HEK293 (cell line): ENCODE data around the gene HIGD1A.
A peak's percentile ranks its signal among the peaks of the same experiment; 100 is the strongest.

Experiments
- CTCF ChIA-PET: fragments of 350-600 bp; formaldehyde crosslinking; extraction: SDS; loops from one replicate; lab custom pipeline; 2021; ENCODE audit warnings: antibody characterized with exemption; lab: Yijun Ruan, JAX
- POLR2A ChIA-PET: fragments of 300-600 bp; formaldehyde crosslinking; extraction: SDS; loops from one replicate; lab custom pipeline; 2020; ENCODE audit warnings: antibody characterized with exemption, inconsistent platforms; lab: Yijun Ruan, JAX
- H3K27ac ChIP-seq: fragments of 200-500 bp; sonication (Bioruptor generic); 2 replicates; pipeline ENCODE4 v1.5.1; 2014; ENCODE audit warnings: low read depth, low read length, control low read depth, inconsistent platforms; ENCODE audit errors: extremely low read depth
- H3K36me3 ChIP-seq, 2 experiments: fragments of 200-500 bp in 1 of 2; sonication (Bioruptor generic) in 1 of 2; 1 replicate in 1 of 2; 2 replicates in 1 of 2; pipeline ENCODE4 v1.5.1; 2014 to 2017; ENCODE audit warnings: inconsistent platforms in 2 of 2, low read length in 2 of 2; ENCODE audit not compliant: control insufficient read depth in 2 of 2, insufficient read depth in 1 of 2
- H3K4me1 ChIP-seq: fragments of 200-500 bp; sonication (Bioruptor generic); 2 replicates; pipeline ENCODE4 v1.5.1; 2014; ENCODE audit warnings: mild to moderate bottlenecking, low read length, inconsistent platforms; ENCODE audit not compliant: control insufficient read depth, insufficient read depth
- H3K4me3 ChIP-seq: 2 replicates; pipeline ENCODE4 v1.5.1; 2011; ENCODE audit warnings: low read depth, mild to moderate bottlenecking, control low read depth, low read length, moderate library complexity
- H3K9me3 ChIP-seq: fragments of 200-500 bp; sonication (Bioruptor generic); 2 replicates; pipeline ENCODE4 v1.5.1; 2014; ENCODE audit warnings: low read depth, low read length, inconsistent platforms; ENCODE audit not compliant: control insufficient read depth, insufficient read depth
- BCL11A ChIP-seq: fragments of 450-650 bp; formaldehyde crosslinking; IDR thresholded peaks from 2 replicates; pipeline ENCODE4 v1.5.1; 2016; ENCODE audit warnings: low read depth, missing biosample characterization, missing genetic modification characterization
- BCL11B ChIP-seq: fragments of 450-650 bp; formaldehyde crosslinking; IDR thresholded peaks from 2 replicates; pipeline ENCODE4 v1.5.1; 2016; ENCODE audit warnings: low read depth, missing biosample characterization, missing genetic modification characterization
- ELK4 ChIP-seq: IDR thresholded peaks from 2 replicates; pipeline ENCODE4 v1.6.1; 2011; ENCODE audit warnings: mild to moderate bottlenecking, low read depth, low read length, borderline replicate concordance
- IKZF3 ChIP-seq: fragments of 450-650 bp; IDR thresholded peaks from 2 replicates; pipeline ENCODE4 v1.5.0; 2018; ENCODE audit warnings: missing biosample characterization, mild to moderate bottlenecking, missing genetic modification characterization, moderate library complexity
- MEIS1 ChIP-seq: sonication (generic); formaldehyde crosslinking; IDR thresholded peaks from 2 replicates; pipeline ENCODE4 v1.8.1; 2022; ENCODE audit warnings: missing genetic modification reagents, mild to moderate bottlenecking, borderline replicate concordance
- RBAK ChIP-seq: fragments of 450-650 bp; formaldehyde crosslinking; IDR thresholded peaks from 2 replicates; pipeline ENCODE4 v1.5.1; 2016; ENCODE audit warnings: missing biosample characterization, missing genetic modification characterization
- ZFP3 ChIP-seq: fragments of 450-650 bp; formaldehyde crosslinking; IDR thresholded peaks from 2 replicates; pipeline ENCODE4 v1.5.1; 2016; ENCODE audit warnings: low read depth, missing biosample characterization, missing genetic modification characterization
- ZIC2 ChIP-seq: fragments of 450-650 bp; formaldehyde crosslinking; IDR thresholded peaks from 2 replicates; pipeline ENCODE4 v1.5.1; 2016; ENCODE audit warnings: missing biosample characterization, missing genetic modification characterization
- ZNF112 ChIP-seq: fragments of 450-650 bp; formaldehyde crosslinking; IDR thresholded peaks from 2 replicates; pipeline ENCODE4 v1.5.0; 2017; ENCODE audit warnings: missing biosample characterization, missing genetic modification characterization
- ZNF157 ChIP-seq: fragments of 450-650 bp; formaldehyde crosslinking; IDR thresholded peaks from 2 replicates; pipeline ENCODE4 v1.5.1; 2016; ENCODE audit warnings: missing biosample characterization, missing genetic modification characterization
- ZNF239 ChIP-seq: fragments of 450-650 bp; formaldehyde crosslinking; IDR thresholded peaks from 2 replicates; pipeline ENCODE4 v1.5.1; 2016; ENCODE audit warnings: missing biosample characterization, missing genetic modification characterization
- ZNF341 ChIP-seq: fragments of 450-650 bp; formaldehyde crosslinking; IDR thresholded peaks from 2 replicates; pipeline ENCODE4; 2016; ENCODE audit warnings: low read depth, missing biosample characterization, missing genetic modification characterization
- ZNF398 ChIP-seq: fragments of 450-650 bp; formaldehyde crosslinking; IDR thresholded peaks from 2 replicates; pipeline ENCODE4 v1.5.1; 2017; ENCODE audit warnings: missing biosample characterization, missing genetic modification characterization
- ZNF521 ChIP-seq: fragments of 450-650 bp; formaldehyde crosslinking; IDR thresholded peaks from 2 replicates; pipeline ENCODE4 v1.5.1; 2017; ENCODE audit warnings: missing biosample characterization, mild to moderate bottlenecking, missing genetic modification characterization
- ZNF560 ChIP-seq: fragments of 450-650 bp; formaldehyde crosslinking; IDR thresholded peaks from 2 replicates; pipeline ENCODE4 v1.5.1; 2017; ENCODE audit warnings: missing biosample characterization, missing genetic modification characterization, borderline replicate concordance
- ZNF645 ChIP-seq: fragments of 450-650 bp; formaldehyde crosslinking; IDR thresholded peaks from 2 replicates; pipeline ENCODE4; 2016; ENCODE audit warnings: missing biosample characterization, missing genetic modification characterization
- ZNF654 ChIP-seq: fragments of 450-650 bp; formaldehyde crosslinking; IDR thresholded peaks from 2 replicates; pipeline ENCODE4 v1.5.1; 2016; ENCODE audit warnings: low read depth, missing biosample characterization, missing genetic modification characterization
- ZNF704 ChIP-seq: fragments of 450-650 bp; formaldehyde crosslinking; IDR thresholded peaks from 2 replicates; pipeline ENCODE4 v1.5.1; 2016; ENCODE audit warnings: missing biosample characterization, missing genetic modification characterization
- ZNF785 ChIP-seq: fragments of 450-650 bp; formaldehyde crosslinking; IDR thresholded peaks from 2 replicates; pipeline ENCODE4 v1.5.1; 2016; ENCODE audit warnings: missing biosample characterization, missing genetic modification characterization
- ZNF791 ChIP-seq: fragments of 450-650 bp; formaldehyde crosslinking; IDR thresholded peaks from 2 replicates; pipeline ENCODE4 v1.5.1; 2016; ENCODE audit warnings: missing biosample characterization, missing genetic modification characterization
- ZSCAN23 ChIP-seq: fragments of 450-650 bp; formaldehyde crosslinking; IDR thresholded peaks from 2 replicates; pipeline ENCODE4 v1.5.1; 2016; ENCODE audit warnings: missing biosample characterization, missing genetic modification characterization
- TF ChIP-seq, protein P1 (sequence below): fragments of 450-650 bp; formaldehyde crosslinking; IDR thresholded peaks from 2 replicates; pipeline ENCODE4 v1.5.1; 2017; ENCODE audit warnings: missing biosample characterization, missing genetic modification characterization
- TF ChIP-seq, protein P2 (sequence below): fragments of 450-650 bp; formaldehyde crosslinking; IDR thresholded peaks from 2 replicates; pipeline ENCODE4 v1.5.1; 2017; ENCODE audit warnings: missing biosample characterization, mild to moderate bottlenecking, missing genetic modification characterization, moderate library complexity
- TF ChIP-seq, protein P3 (sequence below): fragments of 450-650 bp; formaldehyde crosslinking; optimal IDR thresholded peaks from 2 replicates; pipeline ENCODE3; 2016; ENCODE audit warnings: missing biosample characterization, mild to moderate bottlenecking, missing genetic modification characterization
- TF ChIP-seq, protein P4 (sequence below): fragments of 450-650 bp; formaldehyde crosslinking; IDR thresholded peaks from 2 replicates; pipeline ENCODE4 v1.5.1; 2016; ENCODE audit warnings: missing biosample characterization, missing genetic modification characterization

The HIGD1A gene

GRCh38 chr3:42841332-42841731 lies 37.0 kb upstream of the HIGD1A start:
- TF ChIP-seq ZNF704 (tag by site-specific recombination): no peak
- TF ChIP-seq IKZF3 (tag by site-specific recombination): no peak
- TF ChIP-seq MEIS1 (CRISPR knock-in tag): no peak
- TF ChIP-seq ZIC2 (tag by site-specific recombination): no peak
- TF ChIP-seq BCL11A (tag by site-specific recombination): no peak
- TF ChIP-seq ZNF398 (tag by site-specific recombination): no peak
- TF ChIP-seq ZNF791 (tag by site-specific recombination): no peak
- no peak for TF ChIP-seq ZNF112
- no peak for TF ChIP-seq ZNF521 (tag by site-specific recombination)
- TF ChIP-seq BCL11B (tag by site-specific recombination): no peak
- no peak for TF ChIP-seq ZNF341 (tag by site-specific recombination)
- no peak for TF ChIP-seq ZNF157 (tag by site-specific recombination)
- TF ChIP-seq RBAK: no peak
- TF ChIP-seq ZNF239 (tag by site-specific recombination): no peak
- TF ChIP-seq ELK4: no peak
- TF ChIP-seq ZNF560: no peak
- TF ChIP-seq ZNF785 (tag by site-specific recombination): no peak
- TF ChIP-seq, protein P1, sequence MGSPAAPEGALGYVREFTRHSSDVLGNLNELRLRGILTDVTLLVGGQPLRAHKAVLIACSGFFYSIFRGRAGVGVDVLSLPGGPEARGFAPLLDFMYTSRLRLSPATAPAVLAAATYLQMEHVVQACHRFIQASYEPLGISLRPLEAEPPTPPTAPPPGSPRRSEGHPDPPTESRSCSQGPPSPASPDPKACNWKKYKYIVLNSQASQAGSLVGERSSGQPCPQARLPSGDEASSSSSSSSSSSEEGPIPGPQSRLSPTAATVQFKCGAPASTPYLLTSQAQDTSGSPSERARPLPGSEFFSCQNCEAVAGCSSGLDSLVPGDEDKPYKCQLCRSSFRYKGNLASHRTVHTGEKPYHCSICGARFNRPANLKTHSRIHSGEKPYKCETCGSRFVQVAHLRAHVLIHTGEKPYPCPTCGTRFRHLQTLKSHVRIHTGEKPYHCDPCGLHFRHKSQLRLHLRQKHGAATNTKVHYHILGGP (tag by site-specific recombination): no peak
- TF ChIP-seq ZSCAN23: no peak
- Histone ChIP-seq H3K36me3 (no peaks in the 10 kb centered on the region), H3K4me3 (no peak overlapping the region), H3K9me3 (no peaks in the 10 kb centered on the region), H3K27ac (no peak overlapping the region), H3K4me1 (no peaks in the 10 kb centered on the region)
- CTCF ChIA-PET: interaction anchor here (0.7 to 3.6 kb wide), 5 partner anchors 11 to 611 kb away, joined by 3 to 48 read pairs (median 3); no protein-coding TSS in a partner anchor
- POLR2A ChIA-PET: interaction anchor here (0.6 kb wide), 1 partner anchor 65 kb away, joined by 5 read pairs; no protein-coding TSS in a partner anchor

DNA sequence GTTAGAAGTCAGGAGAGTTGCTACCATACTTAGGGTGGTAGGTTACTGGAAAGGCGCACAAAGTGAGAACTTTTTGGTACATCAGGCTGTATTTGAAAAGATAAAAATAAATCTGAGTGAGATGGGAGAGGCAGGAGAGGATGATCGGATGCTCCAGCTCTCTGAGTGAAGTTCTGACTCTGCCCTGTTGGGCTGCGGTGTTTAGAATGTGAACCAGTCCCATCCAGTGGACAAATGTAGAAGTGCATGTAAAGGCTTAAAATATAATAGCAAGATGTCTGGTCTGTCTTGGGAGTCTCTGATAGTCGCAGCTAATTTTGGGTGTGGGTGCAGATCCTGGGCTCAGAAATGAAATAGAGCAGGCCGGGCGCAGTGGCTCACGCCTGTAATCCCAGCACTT lies 35.3 kb upstream of the HIGD1A start:
- ChIA-PET CTCF (interaction anchor here (0.5 to 3.6 kb wide), 21 partner anchors 8 to 651 kb away, joined by 3 to 48 read pairs (median 3); no protein-coding TSS in a partner anchor), POLR2A (no interaction called here)
- no peaks in the 10 kb centered on the region for H3K9me3 ChIP-seq
- H3K4me1 ChIP-seq: no peaks in the 10 kb centered on the region
- no peak overlapping the region for H3K27ac ChIP-seq
- no peaks in the 10 kb centered on the region for H3K36me3 ChIP-seq
- H3K4me3 ChIP-seq: no peak overlapping the region
- TF ChIP-seq ZIC2 (tag by site-specific recombination): no peak
- TF ChIP-seq, protein P2, sequence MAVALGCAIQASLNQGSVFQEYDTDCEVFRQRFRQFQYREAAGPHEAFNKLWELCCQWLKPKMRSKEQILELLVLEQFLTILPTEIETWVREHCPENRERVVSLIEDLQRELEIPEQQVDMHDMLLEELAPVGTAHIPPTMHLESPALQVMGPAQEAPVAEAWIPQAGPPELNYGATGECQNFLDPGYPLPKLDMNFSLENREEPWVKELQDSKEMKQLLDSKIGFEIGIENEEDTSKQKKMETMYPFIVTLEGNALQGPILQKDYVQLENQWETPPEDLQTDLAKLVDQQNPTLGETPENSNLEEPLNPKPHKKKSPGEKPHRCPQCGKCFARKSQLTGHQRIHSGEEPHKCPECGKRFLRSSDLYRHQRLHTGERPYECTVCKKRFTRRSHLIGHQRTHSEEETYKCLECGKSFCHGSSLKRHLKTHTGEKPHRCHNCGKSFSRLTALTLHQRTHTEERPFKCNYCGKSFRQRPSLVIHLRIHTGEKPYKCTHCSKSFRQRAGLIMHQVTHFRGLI (tag by site-specific recombination): peak; percentile 37; the same call in 1 of the 2 replicates
- TF ChIP-seq, protein P3, sequence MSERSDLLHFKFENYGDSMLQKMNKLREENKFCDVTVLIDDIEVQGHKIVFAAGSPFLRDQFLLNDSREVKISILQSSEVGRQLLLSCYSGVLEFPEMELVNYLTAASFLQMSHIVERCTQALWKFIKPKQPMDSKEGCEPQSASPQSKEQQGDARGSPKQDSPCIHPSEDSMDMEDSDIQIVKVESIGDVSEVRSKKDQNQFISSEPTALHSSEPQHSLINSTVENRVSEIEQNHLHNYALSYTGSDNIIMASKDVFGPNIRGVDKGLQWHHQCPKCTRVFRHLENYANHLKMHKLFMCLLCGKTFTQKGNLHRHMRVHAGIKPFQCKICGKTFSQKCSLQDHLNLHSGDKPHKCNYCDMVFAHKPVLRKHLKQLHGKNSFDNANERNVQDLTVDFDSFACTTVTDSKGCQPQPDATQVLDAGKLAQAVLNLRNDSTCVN (tag by site-specific recombination): no peak
- peak; percentile 53 for TF ChIP-seq ZNF654 (tag by site-specific recombination)
- no peak for TF ChIP-seq ZSCAN23
- TF ChIP-seq ZNF645 (tag by site-specific recombination): no peak
- TF ChIP-seq, protein P4, sequence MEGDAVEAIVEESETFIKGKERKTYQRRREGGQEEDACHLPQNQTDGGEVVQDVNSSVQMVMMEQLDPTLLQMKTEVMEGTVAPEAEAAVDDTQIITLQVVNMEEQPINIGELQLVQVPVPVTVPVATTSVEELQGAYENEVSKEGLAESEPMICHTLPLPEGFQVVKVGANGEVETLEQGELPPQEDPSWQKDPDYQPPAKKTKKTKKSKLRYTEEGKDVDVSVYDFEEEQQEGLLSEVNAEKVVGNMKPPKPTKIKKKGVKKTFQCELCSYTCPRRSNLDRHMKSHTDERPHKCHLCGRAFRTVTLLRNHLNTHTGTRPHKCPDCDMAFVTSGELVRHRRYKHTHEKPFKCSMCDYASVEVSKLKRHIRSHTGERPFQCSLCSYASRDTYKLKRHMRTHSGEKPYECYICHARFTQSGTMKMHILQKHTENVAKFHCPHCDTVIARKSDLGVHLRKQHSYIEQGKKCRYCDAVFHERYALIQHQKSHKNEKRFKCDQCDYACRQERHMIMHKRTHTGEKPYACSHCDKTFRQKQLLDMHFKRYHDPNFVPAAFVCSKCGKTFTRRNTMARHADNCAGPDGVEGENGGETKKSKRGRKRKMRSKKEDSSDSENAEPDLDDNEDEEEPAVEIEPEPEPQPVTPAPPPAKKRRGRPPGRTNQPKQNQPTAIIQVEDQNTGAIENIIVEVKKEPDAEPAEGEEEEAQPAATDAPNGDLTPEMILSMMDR: 0 out of 2 replicates have a peak, but pooled peaks have one; percentile 34
- TF ChIP-seq ZFP3 (tag by site-specific recombination): no peak
